Measurements from ENCODE around the gene NEO1.

GRCh38 chr15:73232776-73233175 is 180.5 kb downstream of the NEO1 start:
- no peak for TF ChIP-seq CTCF (IDR thresholded peaks at IDR 0.05; ENCODE audit: borderline replicate concordance, extremely low read depth, low read length, poor library complexity, severe bottlenecking)
- TF ChIP-seq EZH2 (IDR thresholded peaks at IDR 0.05; ENCODE audit: borderline replicate concordance, low read depth, low read length, severe bottlenecking) = no peak
